ENCODE measurements around the gene HDAC1.

GRCh38 chr1:32305310-32305709 lies 13.4 kb downstream of the HDAC1 start:
- TF ChIP-seq CTCF (conservative IDR thresholded peaks at IDR 0.05; ENCODE audit: low read length) (no peak), EZH2phosphoT487 (IDR thresholded peaks at IDR 0.05; ENCODE audit: borderline replicate concordance, low read depth, low read length) (no peak)
